Right kidney (tissue), 1 donor: ENCODE results near the gene YTHDF2.
"Not testable (repeated sequence)": the region's sequence is repeated elsewhere in the genome, so short reads cannot be mapped to it uniquely, and the experiment has no call there.

Experiments used
- DNase-seq: peaks from one replicate; pipeline ENCODE4 v3.0.0-alpha.2; 2016

Gene YTHDF2

DNA sequence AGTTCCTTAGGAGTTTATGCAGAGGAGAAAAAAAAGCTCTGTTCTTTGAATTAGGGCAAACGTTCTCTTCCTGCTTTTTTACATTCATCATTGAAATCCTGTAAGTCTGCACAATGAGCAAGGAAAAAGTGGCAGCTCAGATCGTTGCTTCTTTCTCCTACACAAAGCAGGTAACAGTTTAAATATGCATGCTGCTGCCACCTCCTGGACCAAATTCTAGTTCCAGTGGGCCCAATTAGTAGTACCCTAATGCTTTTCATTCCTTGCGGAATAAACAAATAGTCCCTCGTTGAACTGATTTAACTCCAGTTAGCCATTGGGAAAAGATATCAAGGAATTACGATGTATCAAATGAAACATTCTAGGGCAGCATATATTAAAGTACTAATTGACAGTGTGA lies 20.1 kb downstream of the YTHDF2 start:
- DNase-seq, result no peak

GRCh38 chr1:28758420-28758819 lies 21.7 kb downstream of the YTHDF2 start:
- DNase-seq, result no peak

DNA sequence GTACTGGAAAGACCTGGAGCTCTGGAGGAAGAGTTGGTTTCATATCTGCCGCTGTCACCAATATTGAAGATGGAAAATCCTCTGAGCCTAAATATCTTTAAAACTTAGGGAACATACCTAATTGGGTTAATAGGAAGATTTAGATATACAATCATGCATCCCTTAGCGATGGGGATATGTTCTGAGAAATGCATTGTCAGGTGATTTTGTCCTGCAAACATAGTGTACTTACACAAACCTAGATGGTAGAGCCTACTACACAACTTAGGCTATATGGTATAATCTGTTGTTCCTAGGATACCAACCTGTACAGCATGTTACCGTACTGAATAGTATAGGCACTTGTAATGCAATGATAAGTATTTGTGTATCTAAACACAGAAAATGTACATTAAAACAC lies 22.5 kb downstream of the YTHDF2 start:
- DNase-seq, result no peak

DNA sequence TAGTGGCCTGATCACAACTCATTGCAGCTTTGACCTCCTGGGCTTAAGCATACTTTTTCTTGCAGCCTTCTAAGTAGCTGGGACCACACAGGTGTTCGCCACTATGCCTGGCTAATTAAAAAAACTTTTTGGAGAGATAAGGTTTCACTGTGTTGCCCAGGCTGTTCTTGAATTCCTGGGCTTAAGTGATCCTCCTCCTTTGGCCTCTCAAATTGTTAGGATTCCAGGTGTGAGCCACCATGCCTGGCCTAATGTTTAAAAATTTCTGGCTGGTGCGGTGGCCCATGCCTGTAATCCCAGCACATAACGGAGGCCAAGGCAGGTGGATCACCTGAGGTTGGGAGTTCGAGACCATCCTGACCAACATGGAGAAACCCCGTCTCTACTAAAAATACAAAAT lies 24.4 kb downstream of the YTHDF2 start:
- DNase-seq, result no peak

GRCh38 chr1:28766532-28767183 lies 29.9 kb downstream of the YTHDF2 start:
- DNase-seq, result no peak

DNA sequence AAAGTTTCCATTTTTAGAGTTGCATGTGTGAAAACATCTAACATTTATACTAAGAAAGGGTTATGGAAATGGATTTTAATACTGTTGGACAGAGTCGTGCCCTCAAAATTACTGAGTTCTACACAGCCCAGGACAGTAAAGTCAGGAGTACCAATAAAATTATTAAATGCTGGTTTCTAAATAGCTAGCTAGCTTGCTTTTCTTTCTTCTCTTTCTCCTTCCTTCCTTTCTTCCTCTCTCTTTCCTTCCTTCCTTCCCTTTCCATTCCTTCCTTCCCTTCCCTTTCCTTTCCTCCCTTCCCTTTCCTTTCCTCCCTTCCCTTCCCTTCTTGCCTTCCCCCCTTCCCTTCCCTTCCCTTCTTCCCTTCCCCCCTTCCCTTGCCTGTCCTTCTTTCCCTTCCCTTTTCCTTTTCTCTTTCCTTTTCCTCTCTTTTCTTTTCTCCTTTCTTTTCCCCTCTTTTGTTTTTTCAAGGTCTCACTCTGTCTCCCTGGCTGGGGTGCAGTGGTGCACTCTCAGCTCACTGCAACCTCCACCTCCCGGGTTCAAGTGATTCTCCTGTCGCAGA lies 33.9 kb downstream of the YTHDF2 start:
- no peak for DNase-seq

- DNase-seq, result not testable (repeated sequence)
These were observed 35.2 kb downstream of the YTHDF2 start for GRCh38 chr1:28771921-28772320.

DNA sequence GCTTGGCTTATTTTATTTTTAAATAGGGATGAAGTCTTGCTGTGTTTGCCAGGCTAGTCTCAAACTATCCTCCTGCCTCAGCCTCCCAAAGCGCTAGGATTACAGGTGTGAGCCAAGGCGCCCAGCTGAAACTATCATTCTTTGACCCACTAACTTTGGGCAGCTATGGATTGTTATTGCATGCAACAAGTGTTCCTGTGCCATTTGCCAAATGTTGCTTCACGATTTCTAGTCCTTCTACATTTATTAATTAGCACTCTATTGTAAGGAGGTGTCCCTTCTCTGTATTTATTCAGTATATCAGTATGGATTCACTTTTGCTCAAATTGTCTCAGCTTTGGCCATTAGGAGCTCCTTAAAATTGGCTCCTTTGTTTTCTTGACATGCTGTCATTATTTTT lies 36.4 kb downstream of the YTHDF2 start:
- no peak for DNase-seq

DNA sequence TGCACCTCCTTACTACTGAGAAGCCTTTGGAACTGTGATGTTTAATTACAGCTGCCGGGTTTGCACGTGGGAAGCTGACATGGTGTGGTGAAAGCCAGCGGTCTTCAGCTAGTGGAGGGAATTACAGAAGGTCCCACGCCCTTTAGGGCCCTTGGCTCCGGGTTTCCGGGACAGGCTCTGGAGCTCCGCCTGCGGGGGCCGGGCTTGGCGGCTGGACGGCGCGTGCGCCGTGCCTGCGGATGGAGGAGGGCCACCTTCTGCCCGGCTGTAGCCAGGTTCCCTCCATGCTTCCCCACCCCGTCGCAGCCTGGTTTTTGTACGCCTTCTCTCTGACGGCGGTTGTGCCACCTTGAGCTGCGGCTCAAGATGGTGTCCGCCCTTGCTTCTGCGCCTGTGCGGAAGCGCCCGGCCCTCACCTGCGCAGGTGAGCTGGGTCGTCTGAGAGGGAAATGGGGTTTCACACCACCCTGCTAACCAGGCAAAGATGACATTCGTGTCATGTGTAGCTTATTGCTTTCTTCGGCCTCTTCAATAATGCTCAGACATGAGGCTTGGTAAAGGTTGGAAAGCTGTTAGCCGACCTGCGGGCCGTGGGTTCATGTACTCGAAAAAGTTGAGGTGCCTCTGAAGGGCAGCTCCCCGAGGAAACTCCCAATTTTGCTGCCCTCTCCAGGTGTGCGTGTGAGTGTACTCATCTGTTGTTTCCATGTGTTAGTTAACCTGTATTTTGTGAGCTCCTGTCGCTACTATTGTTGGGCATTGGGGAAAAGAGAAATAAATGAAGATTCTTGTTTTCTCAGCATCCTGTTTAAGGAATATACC lies 38.6 kb downstream of the YTHDF2 start:
- peak; percentile 64 for DNase-seq

DNA sequence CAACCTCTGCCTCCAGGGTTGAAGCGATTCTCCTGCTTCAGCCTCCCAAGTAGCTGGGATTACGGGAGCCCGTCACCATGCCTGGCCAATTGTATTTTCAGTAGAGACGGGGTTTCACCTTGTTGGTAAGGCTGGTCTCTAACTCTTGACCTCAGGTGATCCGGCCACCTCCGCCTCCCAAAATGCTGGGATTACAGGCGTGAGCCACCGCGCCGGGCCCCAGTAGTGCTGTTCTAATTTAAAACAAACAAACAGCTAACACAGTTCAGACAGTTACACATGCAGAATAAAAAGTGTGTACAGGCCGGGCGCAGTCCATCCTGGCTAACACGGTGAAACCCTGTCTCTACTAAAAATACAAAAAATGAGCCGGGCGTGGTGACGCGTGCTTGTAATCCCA lies 39.6 kb downstream of the YTHDF2 start:
- no peak for DNase-seq

DNA sequence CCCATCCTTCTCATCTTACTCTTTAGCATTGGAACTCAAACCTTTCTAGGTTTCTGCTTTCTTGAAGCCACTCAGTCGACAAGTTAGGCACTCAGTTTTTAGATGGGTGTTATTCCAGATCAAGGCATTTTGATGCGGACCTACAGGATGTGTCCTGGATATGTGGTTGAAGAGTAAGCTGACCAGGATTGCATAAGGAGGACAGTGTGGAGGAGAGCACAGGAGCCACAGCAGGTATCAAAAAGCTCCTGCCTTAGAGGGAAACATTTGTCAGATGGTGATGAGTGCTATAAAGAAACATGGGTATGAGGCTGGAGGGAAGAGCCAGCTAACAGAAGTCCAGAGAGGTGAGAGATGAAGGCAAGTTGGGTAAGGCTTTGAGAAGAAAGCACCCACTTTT lies 41.3 kb downstream of the YTHDF2 start:
- DNase-seq, result no peak

- no peak for DNase-seq
These were observed 43.1 kb downstream of the YTHDF2 start for GRCh38 chr1:28779751-28780408.

GRCh38 chr1:28781305-28781704 lies 44.6 kb downstream of the YTHDF2 start:
- no peak for DNase-seq

DNA sequence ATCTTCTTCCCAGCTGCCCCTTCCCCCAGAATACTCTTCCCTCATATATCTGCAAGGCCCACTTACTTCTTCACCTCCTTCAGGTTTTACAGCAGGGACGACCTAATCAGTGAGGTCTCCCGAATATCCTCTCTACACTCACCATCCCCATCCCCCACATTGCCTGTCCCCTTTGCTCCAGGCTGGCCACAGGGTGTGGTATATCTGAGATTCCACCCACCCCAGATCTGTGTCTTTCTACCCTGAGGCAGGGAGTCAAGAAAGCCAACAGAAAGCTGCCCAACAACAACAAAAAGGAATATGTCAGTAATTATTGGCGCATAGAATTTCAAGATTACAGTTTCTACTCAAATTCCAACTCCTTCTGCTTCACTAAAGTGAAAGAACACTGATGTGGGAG lies 45.3 kb downstream of the YTHDF2 start:
- DNase-seq, result no peak

DNA sequence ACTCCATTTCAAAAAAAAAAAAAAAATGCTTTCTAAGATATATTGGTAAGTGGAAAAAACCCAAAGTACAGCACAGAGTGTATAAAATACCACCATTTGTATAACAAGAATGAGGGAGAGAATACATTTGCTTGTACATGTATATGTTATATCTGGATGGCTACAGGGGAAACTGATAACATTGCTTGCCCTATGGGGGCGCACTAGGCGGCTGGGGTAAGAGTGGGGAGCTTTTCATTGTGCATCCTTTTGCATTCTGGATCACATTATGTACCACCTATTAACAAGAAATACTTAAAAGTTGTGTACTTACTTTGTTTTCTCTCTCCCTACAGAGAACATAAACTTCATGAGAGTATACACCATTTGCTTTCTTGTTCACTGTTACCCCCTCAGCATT lies 46.6 kb downstream of the YTHDF2 start:
- DNase-seq, result no peak

DNA sequence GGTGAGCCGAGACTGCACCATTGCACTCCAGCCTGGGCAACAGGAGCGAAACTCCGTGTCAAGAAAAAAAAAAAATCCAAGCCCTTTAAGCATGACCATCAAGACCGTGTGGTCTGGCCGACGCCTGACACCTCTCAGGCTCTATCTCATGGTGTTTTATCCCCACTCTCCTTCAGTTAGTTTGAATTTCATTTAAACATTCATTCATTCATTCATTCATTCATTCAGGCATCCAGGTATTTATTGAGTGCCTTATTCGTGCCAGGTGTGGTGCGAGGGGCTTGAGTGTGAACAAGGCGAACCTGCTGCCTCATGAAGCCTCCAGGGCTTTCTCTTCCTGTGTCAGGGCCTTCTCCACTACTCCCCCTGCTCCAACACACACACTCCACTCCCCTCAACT lies 52.7 kb downstream of the YTHDF2 start:
- DNase-seq, result no peak

GRCh38 chr1:28789816-28790215 lies 53.1 kb downstream of the YTHDF2 start:
- DNase-seq, result no peak

DNA sequence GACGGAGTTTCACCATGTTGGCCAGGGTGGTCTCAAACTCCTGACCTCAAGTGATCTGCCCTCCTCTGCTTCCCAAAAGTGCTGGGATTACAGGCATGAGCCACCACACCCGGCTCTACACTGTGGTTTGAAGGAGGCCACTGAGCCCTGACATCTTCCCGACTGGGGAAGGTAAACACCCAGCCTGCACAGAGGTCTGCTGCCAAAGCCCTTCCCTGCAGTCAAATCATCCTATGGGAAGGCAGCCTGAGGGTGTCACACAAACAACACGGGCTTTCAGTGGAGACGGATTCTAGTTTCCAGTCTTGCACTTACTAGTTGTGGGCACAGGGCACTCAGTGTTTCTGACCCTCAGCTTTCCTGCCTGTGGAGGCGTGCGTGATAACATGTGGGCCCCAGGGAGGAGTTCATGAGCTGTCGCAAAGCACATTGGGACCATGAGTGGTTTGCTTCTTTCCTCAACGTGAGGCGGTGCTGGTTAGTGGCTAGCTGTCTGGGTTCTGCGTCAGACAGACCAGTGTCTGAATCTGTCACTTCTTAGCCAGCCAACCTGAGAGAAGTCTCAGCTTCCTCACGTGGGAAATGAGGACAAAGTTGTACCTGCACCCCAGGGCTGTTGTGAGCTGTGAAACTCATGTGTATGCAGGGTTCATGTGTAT lies 53.8 kb downstream of the YTHDF2 start:
- DNase-seq, result no peak

GRCh38 chr1:28791929-28792328 lies 55.2 kb downstream of the YTHDF2 start:
- DNase-seq, result not testable (repeated sequence)

GRCh38 chr1:28792644-28793121 lies 55.9 kb downstream of the YTHDF2 start:
- DNase-seq, result no peak

GRCh38 chr1:28794582-28794981 lies 57.8 kb downstream of the YTHDF2 start:
- DNase-seq, result not testable (repeated sequence)
